GM12878 (cell line): ENCODE data around the gene LFNG. TPM values are rescaled to one million over a fixed set of nuclear protein-coding genes. Genes with fewer than 3 reads are reported as not detected.

Experiments used
- ATAC-seq: fragments of 200-7000 bp; cut with Tn5 transposase; 3 replicates; pipeline ENCODE4 v1.9.1; 2020; ENCODE audit warnings: mild to moderate bottlenecking, moderate library complexity
- BruUV-seq: library from RNA; stranded (reverse); fragments of 400-500 nt; replicated peaks from 2 replicates; lab custom pipeline; 2021; lab: Mats Ljungman, UMichigan
- CTCF ChIA-PET: fragments of 300-600 bp; sonication (Branson Sonifier 250); formaldehyde crosslinking; extraction: SDS; loops from one replicate; lab custom pipeline; 2021; ENCODE audit warnings: inconsistent platforms; lab: Yijun Ruan, JAX
- POLR2A ChIA-PET: fragments of 350-600 bp; formaldehyde crosslinking; extraction: SDS; loops from one replicate; lab custom pipeline; 2021; ENCODE audit warnings: inconsistent platforms; lab: Charles Lee
- RAD21 ChIA-PET: fragments of 300-600 bp; sonication (Branson Sonifier 250); formaldehyde crosslinking; loops from one replicate; lab custom pipeline; 2023; ENCODE audit warnings: antibody characterized with exemption; ENCODE audit not compliant: unreplicated experiment; lab: Charles Lee
- SMC1A ChIA-PET: fragments of 300-600 bp; sonication (Branson Sonifier 250); formaldehyde crosslinking; loops from one replicate; lab custom pipeline; 2023; ENCODE audit not compliant: unreplicated experiment, uncharacterized antibody; lab: Charles Lee
- DNase-seq: peaks from one replicate; pipeline ENCODE4 v3.0.0-alpha.2; 2011; ENCODE audit warnings: low read depth, low spot score
- FAIRE-seq: peaks from 3 replicates; lab custom pipeline; 2011; peaks lifted over from hg19 to GRCh38; lab: Jason Lieb, UNC
- H2AFZ ChIP-seq: 2 replicates; pipeline ENCODE4 v1.6.0; 2011; ENCODE audit warnings: low read depth, low read length, control low read depth; ENCODE audit not compliant: control insufficient read depth
- H3K27ac ChIP-seq: 2 replicates; pipeline ENCODE4 v1.5.1; 2011; ENCODE audit warnings: control low read depth; ENCODE audit not compliant: control insufficient read depth, insufficient read depth
- H3K27me3 ChIP-seq, 2 experiments: replicated peaks in 1 of 2; 2 replicates each; pipeline versions ENCODE4 v1.6.0 to v1.6.1; 2011; ENCODE audit warnings: low read length in 1 of 2; ENCODE audit not compliant: control insufficient read depth in 2 of 2, insufficient read depth in 2 of 2
- H3K36me3 ChIP-seq, 2 experiments: 2 replicates each; pipeline ENCODE4 v1.5.1; 2011; ENCODE audit warnings: low read length in 1 of 2; ENCODE audit not compliant: control insufficient read depth in 2 of 2, insufficient read depth in 2 of 2
- H3K4me1 ChIP-seq: 2 replicates; pipeline ENCODE4 v1.6.1; 2011; ENCODE audit warnings: mild to moderate bottlenecking, low read length, moderate library complexity, mixed read lengths; ENCODE audit not compliant: control insufficient read depth, insufficient read depth
- H3K4me2 ChIP-seq: 2 replicates; pipeline ENCODE4 v1.6.0; 2011; ENCODE audit warnings: control low read depth; ENCODE audit not compliant: control insufficient read depth, insufficient read depth
- H3K4me3 ChIP-seq: fragments of 200-600 bp; sonication (generic); 2 replicates; pipeline ENCODE4 v1.5.1; 2016
- H3K79me2 ChIP-seq: 2 replicates; pipeline ENCODE4 v1.6.0; 2011; ENCODE audit warnings: low read length; ENCODE audit not compliant: control insufficient read depth, insufficient read depth
- H3K9ac ChIP-seq: 2 replicates; pipeline ENCODE4 v1.8.0; 2011; ENCODE audit warnings: low read length, control low read depth, mixed read lengths; ENCODE audit not compliant: control insufficient read depth, insufficient read depth
- H3K9me3 ChIP-seq: replicated peaks from 3 replicates; pipeline ENCODE4 v1.5.1; 2011; ENCODE audit warnings: mild to moderate bottlenecking, low read length; ENCODE audit not compliant: control insufficient read depth, insufficient read depth
- H4K20me1 ChIP-seq: 2 replicates; pipeline ENCODE4 v1.6.0; 2011; ENCODE audit not compliant: control insufficient read depth, insufficient read depth
- GABPA ChIP-seq: IDR thresholded peaks from 2 replicates; pipeline ENCODE4 v1.6.1; 2014; ENCODE audit warnings: antibody characterized with exemption, low read depth, mild to moderate bottlenecking, inconsistent platforms
- HCFC1 ChIP-seq: fragments of 150-350 bp; IDR thresholded peaks from 2 replicates; pipeline ENCODE4 v1.6.1; 2014; ENCODE audit warnings: low read length
- RELB ChIP-seq: fragments of 450-650 bp; IDR thresholded peaks from 2 replicates; pipeline ENCODE4 v1.6.1; 2017; ENCODE audit warnings: low read depth, mild to moderate bottlenecking, moderate library complexity
- whole genome bisulfite sequencing: methylation state at CpG from one replicate; pipeline ENCODE4 v1.1.6; 2016; ENCODE audit warnings: low lambda C conversion rate; ENCODE audit not compliant: insufficient replicate concordance, insufficient coverage; ENCODE audit errors: missing lambda C conversion rate; 5-methylcytosine and 5-hydroxymethylcytosine counted together
- in situ Hi-C: fragments of 300-500 bp; cut with MboI; formaldehyde crosslinking; loops from 9 replicates; pipeline ENCODE4 v1.14.3; 2018; ENCODE audit warnings: mixed read lengths
- intact Hi-C: fragments of 100-400 bp; cut with micrococcal nuclease; formaldehyde crosslinking; loops from one replicate; pipeline ENCODE4 v1.14.2; 2022; ENCODE audit not compliant: unreplicated experiment
- polyA plus RNA-seq, 11 experiments: library from polyadenylated mRNA; depleted of rRNA in 4 of 11; unstranded in 6 of 11; stranded (reverse) in 5 of 11; fragments of >200 nt; fragmentation: Nextera tagmentation in 4 of 11; fragmentation: Illumina TruSeq in 1 of 11; extraction: Ambion mirVana in 4 of 11; extraction: Trizol in 1 of 11; gene quantifications; 1 replicate in 1 of 11; 2 replicates in 10 of 11; pipeline versions ENCODE4 v1.2.1 to v1.2.3, GENCODE V29; 2011 to 2016; ENCODE audit warnings: inconsistent platforms in 2 of 11, missing spikeins in 2 of 11, low read depth in 1 of 11
- total RNA-seq, 4 experiments: library from RNA; depleted of rRNA in 3 of 4; stranded (reverse); fragments of >200 nt in 3 of 4; fragmentation: Illumina TruSeq in 1 of 4; extraction: Trizol in 1 of 4; gene quantifications; 2 replicates each; pipeline versions ENCODE4 v1.2.1 to v1.2.3, GENCODE V29; 2013 to 2021
- TF ChIP-seq, protein P1 (sequence below): fragments of 450-650 bp; IDR thresholded peaks from 2 replicates; pipeline ENCODE4 v1.6.1; 2018; ENCODE audit warnings: borderline replicate concordance, mild to moderate bottlenecking; ENCODE audit not compliant: partially characterized antibody
- TF ChIP-seq, protein P2 (sequence below): fragments of 450-650 bp; formaldehyde crosslinking; IDR thresholded peaks from 2 replicates; pipeline ENCODE4 v1.5.0; 2022; ENCODE audit warnings: mild to moderate bottlenecking, missing genetic modification characterization

LFNG gene
- total and polyA plus RNA-seq, 10 of the 15 experiments (the other 5 are each of a cell fraction or from before 2014, with no cell fraction given) = 0.09 to 0.68 (median 0.33) TPM; not detected in 2

GRCh38 chr7:2572101-2572842 lies 52.7 kb downstream of the LFNG start:
- POLR2A ChIA-PET = interaction anchor here (0.6 to 1.2 kb wide), 2 partner anchors 13 to 57 kb away, joined by 3 read pairs; partner anchors contain the start of gene IQCE
- H3K36me3 ChIP-seq = peaks cover 0 to 5% of the 10 kb centered on the region in 2 experiments; a peak in 2 of 4 replicates
- in situ Hi-C loops = no loop called here
- intact Hi-C loops = no loop called here
- H2AFZ ChIP-seq = no peak overlapping the region
- WGBS = 85% methylated on average over 22 of the region's 22 CpGs
- H3K4me1 ChIP-seq = peaks cover 14% of the 10 kb centered on the region
- FAIRE-seq = no peak
- no peaks in the 10 kb centered on the region for H3K9me3 ChIP-seq
- SMC1A ChIA-PET = interaction anchor here (0.5 kb wide), 1 partner anchor 21 kb away, joined by 3 read pairs; no protein-coding TSS in a partner anchor
- no peak overlapping the region for H3K4me3 ChIP-seq
- no peaks in the 10 kb centered on the region for H3K79me2 ChIP-seq
- no peak overlapping the region for H3K9ac ChIP-seq
- RAD21 ChIA-PET = no interaction called here
- no peak for ATAC-seq
- DNase-seq = no peak
- H3K27me3 ChIP-seq = no peaks in the 10 kb centered on the region
- no peaks in the 10 kb centered on the region for H4K20me1 ChIP-seq
- H3K27ac ChIP-seq = no peak overlapping the region
- TF ChIP-seq GABPA (no peak), HCFC1 (no peak), RELB (no peak)
- TF ChIP-seq, protein P1, sequence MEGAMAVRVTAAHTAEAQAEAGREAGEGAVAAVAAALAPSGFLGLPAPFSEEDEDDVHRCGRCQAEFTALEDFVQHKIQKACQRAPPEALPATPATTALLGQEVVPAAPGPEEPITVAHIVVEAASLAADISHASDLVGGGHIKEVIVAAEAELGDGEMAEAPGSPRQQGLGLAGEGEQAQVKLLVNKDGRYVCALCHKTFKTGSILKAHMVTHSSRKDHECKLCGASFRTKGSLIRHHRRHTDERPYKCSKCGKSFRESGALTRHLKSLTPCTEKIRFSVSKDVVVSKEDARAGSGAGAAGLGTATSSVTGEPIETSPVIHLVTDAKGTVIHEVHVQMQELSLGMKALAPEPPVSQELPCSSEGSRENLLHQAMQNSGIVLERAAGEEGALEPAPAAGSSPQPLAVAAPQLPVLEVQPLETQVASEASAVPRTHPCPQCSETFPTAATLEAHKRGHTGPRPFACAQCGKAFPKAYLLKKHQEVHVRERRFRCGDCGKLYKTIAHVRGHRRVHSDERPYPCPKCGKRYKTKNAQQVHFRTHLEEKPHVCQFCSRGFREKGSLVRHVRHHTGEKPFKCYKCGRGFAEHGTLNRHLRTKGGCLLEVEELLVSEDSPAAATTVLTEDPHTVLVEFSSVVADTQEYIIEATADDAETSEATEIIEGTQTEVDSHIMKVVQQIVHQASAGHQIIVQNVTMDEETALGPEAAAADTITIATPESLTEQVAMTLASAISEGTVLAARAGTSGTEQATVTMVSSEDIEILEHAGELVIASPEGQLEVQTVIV = no peak
- TF ChIP-seq, protein P2, sequence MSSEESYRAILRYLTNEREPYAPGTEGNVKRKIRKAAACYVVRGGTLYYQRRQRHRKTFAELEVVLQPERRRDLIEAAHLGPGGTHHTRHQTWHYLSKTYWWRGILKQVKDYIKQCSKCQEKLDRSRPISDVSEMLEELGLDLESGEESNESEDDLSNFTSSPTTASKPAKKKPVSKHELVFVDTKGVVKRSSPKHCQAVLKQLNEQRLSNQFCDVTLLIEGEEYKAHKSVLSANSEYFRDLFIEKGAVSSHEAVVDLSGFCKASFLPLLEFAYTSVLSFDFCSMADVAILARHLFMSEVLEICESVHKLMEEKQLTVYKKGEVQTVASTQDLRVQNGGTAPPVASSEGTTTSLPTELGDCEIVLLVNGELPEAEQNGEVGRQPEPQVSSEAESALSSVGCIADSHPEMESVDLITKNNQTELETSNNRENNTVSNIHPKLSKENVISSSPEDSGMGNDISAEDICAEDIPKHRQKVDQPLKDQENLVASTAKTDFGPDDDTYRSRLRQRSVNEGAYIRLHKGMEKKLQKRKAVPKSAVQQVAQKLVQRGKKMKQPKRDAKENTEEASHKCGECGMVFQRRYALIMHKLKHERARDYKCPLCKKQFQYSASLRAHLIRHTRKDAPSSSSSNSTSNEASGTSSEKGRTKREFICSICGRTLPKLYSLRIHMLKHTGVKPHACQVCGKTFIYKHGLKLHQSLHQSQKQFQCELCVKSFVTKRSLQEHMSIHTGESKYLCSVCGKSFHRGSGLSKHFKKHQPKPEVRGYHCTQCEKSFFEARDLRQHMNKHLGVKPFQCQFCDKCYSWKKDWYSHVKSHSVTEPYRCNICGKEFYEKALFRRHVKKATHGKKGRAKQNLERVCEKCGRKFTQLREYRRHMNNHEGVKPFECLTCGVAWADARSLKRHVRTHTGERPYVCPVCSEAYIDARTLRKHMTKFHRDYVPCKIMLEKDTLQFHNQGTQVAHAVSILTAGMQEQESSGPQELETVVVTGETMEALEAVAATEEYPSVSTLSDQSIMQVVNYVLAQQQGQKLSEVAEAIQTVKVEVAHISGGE (CRISPR knock-in tag) = no peak
- BruUV-seq = no TSS peak
- no peak overlapping the region for H3K4me2 ChIP-seq
- CTCF ChIA-PET = no interaction called here
